ENCODE measurements around the gene KLHL33.

DNA sequence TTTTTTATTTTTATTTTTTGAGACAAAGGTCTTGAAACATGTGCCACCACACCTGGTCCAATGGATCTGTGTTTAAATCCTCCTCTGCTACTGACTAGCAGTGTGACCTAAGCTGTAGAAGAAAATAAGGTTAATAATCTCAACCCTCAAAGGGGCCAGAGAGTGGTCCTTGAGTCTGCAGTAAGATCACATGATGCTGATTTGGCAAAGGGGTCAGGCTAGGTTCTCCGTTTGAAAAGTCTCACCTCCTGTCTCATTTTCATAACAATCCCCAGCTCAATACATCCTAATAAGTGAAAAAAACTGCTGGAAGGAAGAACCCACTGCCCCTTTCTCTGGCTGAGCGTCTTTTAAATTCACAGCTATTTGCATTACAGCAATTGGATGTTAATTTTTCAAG lies 14.7 kb downstream of the KLHL33 start:
- TF ChIP-seq POLR2A (IDR thresholded peaks at IDR 0.05), result no peak
- TF ChIP-seq CTCF (IDR thresholded peaks at IDR 0.05), result no peak
